Colonic mucosa (tissue), 4 donors: ENCODE results near the gene DRG1. TPM values are rescaled to one million over a fixed set of nuclear protein-coding genes. Genes with fewer than 3 reads are reported as not detected.
A peak's percentile ranks its signal among the peaks of the same experiment; 100 is the strongest.

ENCODE experiments used
- DNase-seq: peaks from one replicate; pipeline ENCODE4 v3.0.0-alpha.2; 2020
- H3K27ac ChIP-seq: fragments of 200-600 bp; one replicate; pipeline ENCODE4 v1.8.0; 2021
- H3K27me3 ChIP-seq: fragments of 200-600 bp; one replicate; pipeline ENCODE4 v1.8.0; 2021
- H3K36me3 ChIP-seq: fragments of 200-600 bp; one replicate; pipeline ENCODE4 v1.8.0; 2021
- H3K4me1 ChIP-seq: fragments of 200-600 bp; one replicate; pipeline ENCODE4 v1.8.0; 2021; ENCODE audit warnings: mild to moderate bottlenecking
- H3K4me3 ChIP-seq: fragments of 200-600 bp; one replicate; pipeline ENCODE4 v1.8.0; 2021
- H3K9ac ChIP-seq, 2 donors: one replicate each; pipeline ENCODE4 v1.7.0; 2013; ENCODE audit warnings: control low read depth in 2 of 2, low read depth in 2 of 2, low read length in 2 of 2
- H3K9me3 ChIP-seq: fragments of 200-600 bp; one replicate; pipeline ENCODE4 v1.8.0; 2021
- intact Hi-C: fragments of 100-400 bp; cut with DNase I; formaldehyde crosslinking; loops from one replicate; pipeline ENCODE4 v1.14.1; 2022
- total RNA-seq, 2 donors: library from RNA; stranded (reverse); fragmentation: NEBNext Ultra II Directional in 1 of 2; extraction: Animal tissue kit (Norgen Biotek cat#: 25700) in 1 of 2; gene quantifications; one replicate each; pipeline ENCODE4 v1.2.1, GENCODE V29; 2021
- TF ChIP-seq, protein P1 (sequence below): fragments of 200-600 bp; IDR thresholded peaks from one replicate; pipeline ENCODE4 v1.8.0; 2022; ENCODE audit warnings: antibody characterized with exemption, mild to moderate bottlenecking
- donor health status: healthy.
- donor health status: DM: no; HTN: no; CAD: no.
- donor health status: DM: no; HTN: no; CAD: no.

DRG1 gene
- total RNA-seq, 2 donors from 2014 or later: 43.8 to 48.9 TPM

DNA sequence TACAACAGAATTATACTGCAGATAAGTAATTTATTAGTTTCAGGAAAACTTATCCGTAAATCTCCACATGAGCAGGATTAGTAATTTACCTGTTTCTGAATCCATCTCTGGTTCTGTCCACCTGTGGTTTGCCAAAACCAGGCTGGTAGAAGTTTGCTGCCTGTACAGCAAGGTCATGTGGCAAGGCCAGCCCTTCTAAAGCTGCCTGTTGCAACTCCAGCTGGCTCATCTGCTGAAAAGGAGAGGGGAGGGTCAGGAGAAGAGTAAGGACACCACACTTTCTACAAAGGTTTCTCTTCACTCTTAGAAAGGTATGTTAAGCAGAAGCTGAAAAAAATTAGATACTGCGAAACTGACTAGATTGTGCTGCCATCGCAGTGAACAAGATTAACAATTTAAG is 47.9 kb downstream of the DRG1 start:
- H3K4me1 ChIP-seq: no peaks in the 10 kb centered on the region
- no peak overlapping the region for H3K4me3 ChIP-seq
- no peaks in the 10 kb centered on the region for H3K27me3 ChIP-seq
- no peaks in the 10 kb centered on the region for H3K9me3 ChIP-seq
- intact Hi-C loops: no loop called here
- H3K27ac ChIP-seq: no peak overlapping the region
- DNase-seq: no peak
- TF ChIP-seq, protein P1, sequence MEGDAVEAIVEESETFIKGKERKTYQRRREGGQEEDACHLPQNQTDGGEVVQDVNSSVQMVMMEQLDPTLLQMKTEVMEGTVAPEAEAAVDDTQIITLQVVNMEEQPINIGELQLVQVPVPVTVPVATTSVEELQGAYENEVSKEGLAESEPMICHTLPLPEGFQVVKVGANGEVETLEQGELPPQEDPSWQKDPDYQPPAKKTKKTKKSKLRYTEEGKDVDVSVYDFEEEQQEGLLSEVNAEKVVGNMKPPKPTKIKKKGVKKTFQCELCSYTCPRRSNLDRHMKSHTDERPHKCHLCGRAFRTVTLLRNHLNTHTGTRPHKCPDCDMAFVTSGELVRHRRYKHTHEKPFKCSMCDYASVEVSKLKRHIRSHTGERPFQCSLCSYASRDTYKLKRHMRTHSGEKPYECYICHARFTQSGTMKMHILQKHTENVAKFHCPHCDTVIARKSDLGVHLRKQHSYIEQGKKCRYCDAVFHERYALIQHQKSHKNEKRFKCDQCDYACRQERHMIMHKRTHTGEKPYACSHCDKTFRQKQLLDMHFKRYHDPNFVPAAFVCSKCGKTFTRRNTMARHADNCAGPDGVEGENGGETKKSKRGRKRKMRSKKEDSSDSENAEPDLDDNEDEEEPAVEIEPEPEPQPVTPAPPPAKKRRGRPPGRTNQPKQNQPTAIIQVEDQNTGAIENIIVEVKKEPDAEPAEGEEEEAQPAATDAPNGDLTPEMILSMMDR: no peak
- no peaks in the 10 kb centered on the region for H3K36me3 ChIP-seq
- no peak overlapping the region for H3K9ac ChIP-seq

DNA sequence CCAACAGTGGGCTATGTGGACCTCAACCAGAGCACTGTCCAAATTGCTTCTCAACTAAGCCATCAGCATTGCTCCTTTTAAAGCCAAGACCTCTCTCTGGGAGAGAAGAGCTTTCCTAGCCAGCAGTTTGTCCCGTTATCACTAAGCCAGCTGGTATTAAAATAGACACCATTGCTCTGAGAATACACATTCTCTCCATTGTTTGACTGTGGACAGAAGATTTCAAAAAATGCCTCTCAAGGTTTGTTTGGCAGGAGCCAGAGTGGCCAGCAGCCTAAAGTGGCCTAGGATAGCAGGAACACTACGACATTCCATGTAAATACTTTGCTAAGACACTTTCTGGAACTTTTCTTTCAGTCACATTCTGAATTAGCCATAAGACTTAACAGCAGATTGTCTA is 49.0 kb downstream of the DRG1 start:
- Histone ChIP-seq H3K4me3 (no peak overlapping the region), H3K27ac (no peak overlapping the region), H3K27me3 (no peaks in the 10 kb centered on the region), H3K9me3 (no peaks in the 10 kb centered on the region), H3K4me1 (no peaks in the 10 kb centered on the region), H3K36me3 (no peaks in the 10 kb centered on the region), H3K9ac (no peak overlapping the region)
- intact Hi-C loops: no loop called here
- TF ChIP-seq, protein P1: no peak
- DNase-seq: no peak

DNA sequence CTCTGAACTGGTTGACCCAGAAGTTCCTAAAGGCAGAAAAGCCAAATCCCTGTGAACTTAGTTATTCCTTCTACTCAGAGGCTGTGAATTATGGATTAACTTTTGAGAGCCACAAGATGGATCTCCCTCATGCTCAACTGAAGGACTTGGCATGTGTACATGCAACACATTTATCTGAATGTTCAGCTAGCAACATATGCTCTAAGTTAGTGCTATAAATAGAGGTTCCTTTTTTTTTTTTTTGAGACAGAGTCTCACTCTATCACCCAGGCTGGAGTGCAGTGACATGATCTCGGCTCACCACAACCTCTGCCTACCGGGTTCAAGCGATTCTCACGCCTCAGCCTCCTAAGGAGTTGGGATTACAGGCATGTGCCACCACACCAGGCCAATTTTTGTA is 50.1 kb downstream of the DRG1 start:
- Histone ChIP-seq H3K36me3 (no peaks in the 10 kb centered on the region), H3K4me1 (no peaks in the 10 kb centered on the region), H3K9me3 (no peaks in the 10 kb centered on the region), H3K27me3 (no peaks in the 10 kb centered on the region), H3K27ac (no peak overlapping the region), H3K9ac (no peak overlapping the region), H3K4me3 (no peak overlapping the region)
- TF ChIP-seq, protein P1: no peak
- intact Hi-C loops: no loop called here
- no peak for DNase-seq

DNA sequence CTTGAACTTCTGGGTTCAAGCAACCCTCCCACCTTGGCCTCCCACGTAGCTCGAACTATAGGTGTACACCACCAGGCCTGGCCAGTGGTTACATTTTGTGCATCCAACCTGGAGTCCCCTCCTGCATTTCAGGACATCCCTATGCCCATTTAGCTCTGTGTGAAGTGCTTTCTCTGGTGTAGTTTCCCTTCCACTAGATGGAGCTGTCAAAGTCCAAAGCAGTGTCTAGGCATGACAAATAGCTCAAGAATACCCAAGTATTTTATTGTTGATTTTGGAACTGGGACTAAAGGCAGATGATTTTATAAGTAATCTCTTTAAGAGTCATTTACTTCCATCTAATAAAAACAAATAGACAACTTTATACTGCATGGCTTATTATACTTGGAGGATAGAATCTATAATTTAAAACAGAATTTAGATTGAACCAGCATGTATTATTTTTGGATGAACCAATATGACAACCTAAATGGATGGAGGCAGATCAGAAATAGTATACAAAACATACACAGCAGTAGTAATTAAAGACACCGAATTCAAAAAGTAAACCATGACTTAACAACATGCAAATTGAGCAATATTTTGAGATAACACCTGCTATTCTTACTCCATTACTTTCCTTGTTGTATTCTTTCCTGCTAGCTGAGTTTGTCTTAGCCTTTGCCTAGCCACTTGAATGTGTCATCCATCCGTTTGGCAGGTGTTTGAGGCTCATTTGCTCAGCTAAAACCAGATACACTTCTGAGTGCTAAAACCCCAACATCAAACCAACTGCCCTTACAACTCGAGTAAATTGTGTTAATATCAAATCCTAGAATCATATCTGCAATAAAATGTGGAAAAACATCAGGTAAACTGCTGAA is 52.5 kb downstream of the DRG1 start:
- DNase-seq: peak; percentile 18
- no peak overlapping the region for H3K9ac ChIP-seq
- no peaks in the 10 kb centered on the region for H3K36me3 ChIP-seq
- no peak overlapping the region for H3K27ac ChIP-seq
- H3K27me3 ChIP-seq: no peaks in the 10 kb centered on the region
- H3K4me1 ChIP-seq: no peaks in the 10 kb centered on the region
- no peaks in the 10 kb centered on the region for H3K9me3 ChIP-seq
- H3K4me3 ChIP-seq: no peak overlapping the region
- intact Hi-C loops: no loop called here
- TF ChIP-seq, protein P1: peak; percentile 23

DNA sequence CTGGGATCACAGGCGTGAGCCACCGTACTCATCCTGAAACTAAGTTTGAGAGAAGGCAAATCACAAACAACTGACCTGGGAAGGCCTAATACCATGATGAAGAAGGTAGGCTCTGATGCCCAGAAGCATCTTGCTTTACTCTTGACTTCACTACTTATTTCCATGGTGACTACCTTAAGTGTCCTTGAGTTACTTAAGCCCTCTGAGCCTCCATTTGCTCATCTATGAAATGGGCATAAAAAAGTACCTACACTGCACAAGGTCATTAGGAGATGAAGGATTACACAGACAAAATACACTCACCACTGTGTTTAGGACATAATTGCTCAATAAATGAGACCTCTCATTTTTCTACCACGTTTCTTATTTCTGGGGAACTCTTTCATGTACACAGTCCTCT is 62.3 kb downstream of the DRG1 start:
- DNase-seq: no peak
- TF ChIP-seq, protein P1: no peak
- Histone ChIP-seq H3K4me1 (no peaks in the 10 kb centered on the region), H3K27me3 (no peaks in the 10 kb centered on the region), H3K27ac (no peak overlapping the region), H3K9me3 (no peaks in the 10 kb centered on the region), H3K36me3 (peaks cover 7% of the 10 kb centered on the region), H3K4me3 (no peak overlapping the region), H3K9ac (no peak overlapping the region)
- intact Hi-C loops: no loop called here
